ENCODE measurements around the gene SSH2. TPM values are rescaled to one million over a fixed set of nuclear protein-coding genes. Genes with fewer than 3 reads are reported as not detected.

The SSH2 gene
- total RNA-seq, 6 donors from 2014 or later = 55.4 to 82.9 (median 67.8) TPM

DNA sequence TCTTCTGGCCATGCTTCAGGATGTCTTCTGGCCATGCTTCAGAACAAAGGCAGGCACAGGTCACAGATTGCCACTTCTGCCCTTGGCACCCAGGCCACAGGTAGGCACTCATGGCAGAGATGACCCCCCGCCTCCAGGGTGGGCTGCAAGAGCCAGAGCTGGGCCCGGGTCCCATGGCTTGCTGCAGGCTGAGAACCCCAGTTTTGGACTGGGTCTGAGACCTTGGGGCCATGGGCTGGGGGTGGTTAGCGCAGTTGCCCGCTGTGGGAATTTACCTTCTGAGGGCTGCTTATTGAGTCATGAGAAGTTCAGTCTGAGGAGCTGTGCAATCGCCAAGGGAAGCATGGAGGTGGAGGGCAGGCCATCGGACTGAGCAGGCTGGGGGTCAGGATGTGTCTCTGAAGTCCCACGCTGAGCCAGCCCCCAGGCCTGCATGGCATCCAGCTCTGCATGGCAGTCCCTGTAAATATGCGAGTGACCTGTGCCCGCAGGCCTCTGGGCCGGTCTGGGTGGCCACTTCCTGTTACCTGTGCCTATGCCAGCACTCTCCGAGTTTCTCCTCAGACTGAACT, 335.4 kb downstream of the SSH2 start:
- H3K27ac ChIP-seq = no peak overlapping the region
- TF ChIP-seq POLR2AphosphoS5 (IDR thresholded peaks at IDR 0.05) (no peak), EP300 (IDR thresholded peaks at IDR 0.05) (no peak), CTCF (IDR thresholded peaks at IDR 0.05) (no peak), POLR2A (IDR thresholded peaks at IDR 0.05) (no peak)
- H3K36me3 ChIP-seq = no peaks in the 10 kb centered on the region
- H3K27me3 ChIP-seq = peaks cover 0 to 3% (median 0%) of the 10 kb centered on the region in 4 donors
- WGBS, 2 donors = 82 to 97% methylated on average over 5 to 6 of the region's 11 CpGs
- H3K9me3 ChIP-seq = no peaks in the 10 kb centered on the region
- DNase-seq = no peak
- H3K4me3 ChIP-seq = no peak overlapping the region
- no peak for ATAC-seq (ENCODE audit: low FRiP score in 2 of 2)
- peaks cover 41 to 47% (median 43%) of the 10 kb centered on the region in 4 donors for H3K4me1 ChIP-seq

DNA sequence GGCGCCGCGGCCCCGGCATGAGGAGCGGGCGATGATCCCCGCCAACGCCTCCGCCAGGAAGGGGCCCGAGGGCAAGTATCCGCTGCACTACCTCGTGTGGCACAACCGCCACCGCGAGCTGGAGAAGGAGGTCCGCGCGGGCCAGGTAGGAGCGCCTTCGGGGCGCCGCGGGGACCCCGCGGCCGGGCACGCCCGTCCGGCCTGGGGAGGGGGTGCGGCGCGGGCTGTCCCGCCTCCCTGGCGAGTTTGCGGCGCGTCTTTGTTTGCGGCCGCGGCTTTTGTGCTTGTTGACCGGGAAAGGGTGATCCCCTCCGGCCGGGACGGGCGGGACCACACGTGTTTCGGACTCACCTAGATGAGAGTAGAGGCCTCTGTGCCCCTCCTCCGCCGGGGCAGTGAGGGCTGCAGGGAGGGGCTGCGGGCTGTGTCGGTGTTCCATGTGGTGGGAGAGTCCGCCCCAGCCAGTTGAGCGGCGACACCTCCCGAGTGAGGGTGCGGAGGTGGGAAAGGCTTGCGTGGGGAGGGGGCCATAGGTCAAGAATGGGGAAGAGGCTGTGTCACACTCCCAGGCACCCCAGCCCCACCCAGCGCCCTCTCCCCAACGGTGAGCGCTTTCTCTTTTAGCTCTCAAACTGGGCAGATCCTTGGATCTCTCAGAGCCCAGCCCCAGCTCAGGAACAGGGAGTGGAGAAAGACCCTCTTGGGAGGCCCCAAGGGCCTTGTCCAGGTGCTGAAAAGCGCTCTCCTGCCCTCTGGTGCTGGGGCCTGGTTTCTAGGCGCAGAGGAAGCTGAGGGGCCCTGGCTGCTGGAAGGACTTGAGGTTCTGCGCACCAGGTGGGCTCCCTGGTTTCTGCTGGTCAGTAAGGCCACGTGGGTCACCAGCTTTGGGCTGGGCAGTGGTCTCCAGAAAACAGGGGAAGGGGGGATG, 336.2 kb downstream of the SSH2 start:
- H3K27me3 ChIP-seq = peaks cover 0 to 3% (median 0%) of the 10 kb centered on the region in 4 donors
- DNase-seq (no peak), ATAC-seq (ENCODE audit: low FRiP score in 2 of 2) (no peak)
- peak overlapping the region in 1 of 4 donors; percentile 51 for H3K27ac ChIP-seq
- H3K4me1 ChIP-seq = peaks cover 41 to 48% (median 44%) of the 10 kb centered on the region in 4 donors
- no peaks in the 10 kb centered on the region for H3K36me3 ChIP-seq
- H3K4me3 ChIP-seq = peak overlapping the region; percentile 18 to 83 (median 76)
- H3K9me3 ChIP-seq = no peaks in the 10 kb centered on the region
- TF ChIP-seq CTCF (IDR thresholded peaks at IDR 0.05) = no peak
- no peak for TF ChIP-seq EP300 (IDR thresholded peaks at IDR 0.05)
- no peak for TF ChIP-seq POLR2A (IDR thresholded peaks at IDR 0.05)
- TF ChIP-seq POLR2AphosphoS5 (IDR thresholded peaks at IDR 0.05) = no peak
- WGBS, 2 donors = 6 to 30% methylated on average over 9 to 60 of the region's 64 CpGs

DNA sequence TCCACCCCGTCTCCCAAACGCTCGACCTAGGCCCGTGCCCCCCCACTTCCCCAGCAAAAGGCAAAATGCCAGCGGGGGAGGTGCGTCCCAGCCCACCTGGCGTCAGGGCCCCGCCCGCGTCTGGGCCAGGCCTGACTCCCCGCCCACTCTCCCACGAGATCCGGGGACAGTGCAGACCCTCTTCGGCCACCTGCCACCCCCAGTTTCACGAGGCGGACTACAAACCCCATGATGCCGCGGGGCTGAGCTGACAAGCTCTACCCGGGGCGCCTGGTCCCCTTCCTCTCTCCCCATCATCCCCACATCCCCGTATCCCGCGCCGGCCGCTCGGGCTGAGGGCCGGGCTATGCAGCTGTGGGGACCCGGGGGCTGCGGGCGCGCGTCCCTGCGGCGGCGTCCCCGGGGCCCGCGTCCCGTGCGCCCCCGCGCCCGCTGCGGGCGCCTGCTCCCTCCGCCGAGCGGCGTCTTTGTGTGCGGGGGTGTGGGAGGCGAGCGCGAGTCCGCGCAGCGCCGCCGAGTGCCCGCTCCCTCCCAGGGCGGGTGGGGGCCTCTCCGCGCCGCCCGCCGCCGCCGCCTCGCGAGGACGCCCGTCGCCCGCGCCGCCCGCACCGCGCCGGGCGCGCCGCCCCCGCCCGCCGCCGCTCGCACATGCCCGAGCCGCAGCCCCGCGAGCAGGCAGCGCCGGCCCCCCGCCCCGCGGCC, 337.0 kb downstream of the SSH2 start, which contains the start of gene ANKRD13B:
Gene ANKRD13B (plus strand): TSS at position 283 of the 702 bp plus-strand sequence. CDS start 490 bp downstream, outside the sequence.
- peak within 1 kb of the TSS; percentile 74 to 87 (median 84) for H3K27ac ChIP-seq
- DNase-seq = peak in 1 of 2 donors; percentile 86

More for the DNA sequence above, 337.0 kb downstream of the SSH2 start, which contains the start of gene ANKRD13B:
- H3K4me1 ChIP-seq = peaks cover 46 to 57% (median 52%) of the 10 kb centered on the region in 4 donors
- 1% methylated on average over 48 of the region's 96 CpGs; no CpG with 5 or more reads in 1 of the 2 donors for WGBS, 2 donors
- peak within 1 kb of the TSS; percentile 50 to 83 (median 76) for H3K4me3 ChIP-seq
- H3K9me3 ChIP-seq = no peaks in the 10 kb centered on the region
- TF ChIP-seq EP300 (IDR thresholded peaks at IDR 0.05) (no peak), POLR2A (IDR thresholded peaks at IDR 0.05) (no peak), POLR2AphosphoS5 (IDR thresholded peaks at IDR 0.05) (no peak), CTCF (IDR thresholded peaks at IDR 0.05) (peak in 1 of 6 experiments; percentile 12)
- no peaks in the 10 kb centered on the region for H3K36me3 ChIP-seq
- peaks cover 0 to 3% (median 0%) of the 10 kb centered on the region in 4 donors for H3K27me3 ChIP-seq
- no peak for ATAC-seq (ENCODE audit: low FRiP score in 2 of 2)
